T-cell (primary cell): ENCODE data around the gene SLC51B. TPM values are rescaled to one million over a fixed set of nuclear protein-coding genes. Genes with fewer than 3 reads are reported as not detected.

Source experiments
- ATAC-seq, 4 experiments: fragments of 200-7000 bp in 3 of 4; fragments of 150-1000 bp in 1 of 4; cut with Tn5 transposase; replicated peaks in 1 of 4; 1 replicate in 3 of 4; 2 replicates in 1 of 4; pipeline ENCODE4 v1.10.0; 2021; ENCODE audit warnings: moderate library complexity in 3 of 4, mild to moderate bottlenecking in 2 of 4, moderate number of reproducible peaks in 1 of 4
- CTCF ChIA-PET, 2 donors: fragments of 300-600 bp; sonication (Branson Sonifier 250); formaldehyde crosslinking; loops; one replicate each; lab custom pipeline; 2022; ENCODE audit warnings: antibody characterized with exemption in 2 of 2; lab: Charles Lee
- POLR2A ChIA-PET, 2 donors: fragments of 300-600 bp; sonication (Branson Sonifier 250); formaldehyde crosslinking; loops; one replicate each; lab custom pipeline; 2022; ENCODE audit warnings: antibody characterized with exemption in 2 of 2; lab: Charles Lee
- DNase-seq, 35 experiments: peaks; one replicate each; pipeline versions ENCODE4 v3.0.0 to v3.0.0-alpha.2; 2013 to 2023
- H3K27ac ChIP-seq: one replicate; pipeline ENCODE4 v1.5.1; 2013; ENCODE audit warnings: low read length
- H3K27me3 ChIP-seq, 2 experiments: replicated peaks in 1 of 2; 1 replicate in 1 of 2; 2 replicates in 1 of 2; pipeline versions ENCODE4 v1.6.1 to v1.7.0; 2013; ENCODE audit warnings: low read length in 1 of 2, mixed read lengths in 1 of 2; ENCODE audit not compliant: control insufficient read depth in 2 of 2, insufficient read depth in 2 of 2; ENCODE audit errors: extremely low read depth in 1 of 2
- H3K36me3 ChIP-seq, 2 donors: 1 replicate in 1 of 2; 2 replicates in 1 of 2; pipeline versions ENCODE4 v1.6.1 to v1.7.0; 2013; ENCODE audit warnings: low read length in 1 of 2; ENCODE audit not compliant: control insufficient read depth in 2 of 2, insufficient read depth in 1 of 2; ENCODE audit errors: extremely low read depth in 1 of 2
- H3K4me1 ChIP-seq, 2 experiments: 1 replicate in 1 of 2; 2 replicates in 1 of 2; pipeline versions ENCODE4 v1.6.1 to v1.7.0; 2013; ENCODE audit warnings: low read length in 2 of 2, mixed read lengths in 1 of 2; ENCODE audit not compliant: insufficient read depth in 2 of 2, control insufficient read depth in 1 of 2; ENCODE audit errors: extremely low read depth in 1 of 2
- H3K4me3 ChIP-seq, 2 donors: 1 replicate in 1 of 2; 2 replicates in 1 of 2; pipeline versions ENCODE4 v1.5.1 to v1.7.0; 2013; ENCODE audit warnings: mild to moderate bottlenecking in 2 of 2, low read length in 1 of 2, moderate library complexity in 1 of 2; ENCODE audit not compliant: control insufficient read depth in 1 of 2; ENCODE audit errors: extremely low read depth in 1 of 2
- H3K9me3 ChIP-seq: 2 replicates; pipeline ENCODE4 v1.7.0; 2013
- H3K27ac Mint-ChIP-seq, 2 donors: one replicate each; pipeline ENCODE4 v1.8.0; 2020 to 2021; ENCODE audit warnings: mild to moderate bottlenecking in 2 of 2, mixed read lengths in 2 of 2
- H3K27me3 Mint-ChIP-seq, 2 donors: one replicate each; pipeline ENCODE4 v1.8.0; 2021 to 2022; ENCODE audit warnings: mixed read lengths in 2 of 2
- H3K36me3 Mint-ChIP-seq: one replicate; pipeline ENCODE4 v1.8.0; 2021; ENCODE audit warnings: mixed read lengths
- H3K4me1 Mint-ChIP-seq, 3 donors: one replicate each; pipeline ENCODE4 v1.8.0; 2020 to 2022; ENCODE audit warnings: mixed read lengths in 3 of 3, mild to moderate bottlenecking in 1 of 3
- H3K4me3 Mint-ChIP-seq, 3 donors: one replicate each; pipeline ENCODE4 v1.8.0; 2020 to 2022; ENCODE audit warnings: mild to moderate bottlenecking in 3 of 3, mixed read lengths in 3 of 3, moderate library complexity in 3 of 3
- H3K9me3 Mint-ChIP-seq, 3 donors: one replicate each; pipeline ENCODE4 v1.8.0; 2020 to 2022; ENCODE audit warnings: mixed read lengths in 3 of 3
- WGBS: methylation state at CpG from one replicate; pipeline ENCODE4 v1.1.5; 2013; ENCODE audit warnings: missing lambda C conversion rate; ENCODE audit not compliant: insufficient coverage; 5-methylcytosine and 5-hydroxymethylcytosine counted together
- total RNA-seq, 35 experiments: library from RNA in 6 of 35; stranded (reverse) in 6 of 35; fragments of 120-200 nt in 1 of 35; gene quantifications; one replicate each; pipeline versions ENCODE4 v1.2.1 to v1.2.4 and lab custom pipeline; 2013 to 2026

Gene SLC51B
- total RNA-seq, 5 donors from 2014 or later (not counting 1 experiment from before 2014, with no cell fraction given) = not detected

DNA sequence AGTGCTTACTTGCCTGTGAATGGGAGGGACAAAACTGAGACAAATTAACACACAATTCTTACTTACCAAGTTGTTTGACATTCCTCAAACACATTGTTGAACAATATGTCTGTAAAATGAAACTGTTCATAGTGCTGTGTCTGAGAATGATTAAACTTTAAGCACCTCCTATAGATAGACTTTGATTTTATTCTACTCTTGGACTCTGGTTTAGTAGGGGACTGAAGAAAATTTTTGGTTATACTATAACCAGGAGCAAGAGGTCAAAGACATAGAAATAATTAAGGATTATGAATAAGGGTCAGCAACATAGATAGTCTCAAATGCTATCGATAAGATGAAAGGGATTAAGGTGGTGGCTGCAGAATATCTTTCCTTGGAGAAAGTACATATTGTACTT, 7.9 kb upstream of the SLC51B start:
- H3K36me3 ChIP-seq = no peaks in the 10 kb centered on the region
- Mint-ChIP-seq H3K9me3 (no peaks in the 10 kb centered on the region), H3K36me3 (no peaks in the 10 kb centered on the region), H3K27ac (no peak overlapping the region), H3K4me3 (no peak overlapping the region), H3K4me1 (peaks cover 8 to 12% (median 9%) of the 10 kb centered on the region in 3 donors), H3K27me3 (peaks cover 2 to 6% of the 10 kb centered on the region in 2 donors)
- CTCF ChIA-PET = no interaction called here
- no peak overlapping the region for H3K27ac ChIP-seq
- H3K4me1 ChIP-seq = peaks cover 2 to 7% of the 10 kb centered on the region in 2 experiments
- H3K27me3 ChIP-seq = peaks cover 2 to 10% of the 10 kb centered on the region in 2 experiments
- ATAC-seq = no peak
- POLR2A ChIA-PET = no interaction called here
- no peak overlapping the region for H3K4me3 ChIP-seq
- no CpG with 5 or more reads among the region's 1 CpG for WGBS
- H3K9me3 ChIP-seq = no peaks in the 10 kb centered on the region
- no peak for DNase-seq

DNA sequence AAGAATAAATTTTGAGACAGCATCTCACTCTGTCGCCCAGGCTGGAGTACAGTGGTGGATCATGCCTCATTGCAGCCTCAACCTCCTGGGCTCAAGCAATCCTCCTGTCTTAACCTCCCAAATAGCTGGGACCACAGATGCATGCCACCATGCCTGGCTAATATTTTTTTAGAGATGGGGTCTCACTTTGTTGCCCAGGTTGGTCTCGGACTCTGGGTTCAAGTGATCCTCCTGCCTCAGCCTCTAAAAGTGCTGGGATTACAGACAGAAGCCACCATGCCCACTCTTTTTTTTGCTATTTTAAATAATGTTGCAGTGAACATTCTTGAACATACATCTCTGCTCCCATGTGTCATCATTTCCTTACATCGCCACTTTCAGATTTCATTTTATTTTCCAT, 6.8 kb upstream of the SLC51B start:
- DNase-seq (no peak), ATAC-seq (no peak)
- Mint-ChIP-seq H3K36me3 (no peaks in the 10 kb centered on the region), H3K9me3 (no peaks in the 10 kb centered on the region), H3K4me3 (no peak overlapping the region), H3K4me1 (peaks cover 4 to 6% (median 5%) of the 10 kb centered on the region in 3 donors), H3K27me3 (peaks cover 0 to 3% of the 10 kb centered on the region in 2 donors), H3K27ac (no peak overlapping the region)
- H3K27ac ChIP-seq = no peak overlapping the region
- peaks cover 0 to 5% of the 10 kb centered on the region in 2 experiments for H3K27me3 ChIP-seq
- CTCF ChIA-PET = no interaction called here
- 94% methylated on average over 2 of the region's 3 CpGs for WGBS
- no peak overlapping the region for H3K4me3 ChIP-seq
- peaks cover 2 to 3% of the 10 kb centered on the region in 2 experiments for H3K4me1 ChIP-seq
- no peaks in the 10 kb centered on the region for H3K9me3 ChIP-seq
- H3K36me3 ChIP-seq = no peaks in the 10 kb centered on the region
- POLR2A ChIA-PET = no interaction called here

DNA sequence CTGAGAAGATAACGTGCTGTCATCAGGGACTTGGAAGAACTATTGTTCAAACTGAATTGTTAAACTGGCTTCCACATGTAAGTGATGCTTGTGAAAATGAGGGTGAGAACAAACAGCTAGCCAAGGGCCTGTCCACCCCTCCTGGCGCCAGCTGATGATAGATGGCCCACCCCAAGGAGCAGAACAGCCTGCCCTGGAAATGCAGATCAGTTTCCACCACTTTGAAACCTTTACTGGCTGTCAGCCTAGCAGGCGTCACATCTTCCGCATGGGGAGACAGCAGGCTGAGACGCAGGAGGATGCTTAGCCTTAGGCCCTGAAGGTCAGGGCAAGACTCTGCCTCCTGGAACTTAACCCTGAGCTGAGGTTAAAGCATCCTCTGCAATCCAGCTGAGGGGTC, 6.4 kb upstream of the SLC51B start:
- ChIA-PET POLR2A (no interaction called here), CTCF (no interaction called here)
- Mint-ChIP-seq H3K9me3 (no peaks in the 10 kb centered on the region), H3K36me3 (no peaks in the 10 kb centered on the region), H3K27ac (no peak overlapping the region), H3K27me3 (peaks cover 0 to 3% of the 10 kb centered on the region in 2 donors), H3K4me1 (peaks cover under 1 to 2% (median 1%) of the 10 kb centered on the region in 3 donors), H3K4me3 (no peak overlapping the region)
- ATAC-seq (no peak), DNase-seq (no peak)
- no peaks in the 10 kb centered on the region for H3K36me3 ChIP-seq
- H3K4me3 ChIP-seq = no peak overlapping the region
- no peaks in the 10 kb centered on the region for H3K9me3 ChIP-seq
- 67% methylated on average over 5 of the region's 5 CpGs for WGBS
- H3K27ac ChIP-seq = no peak overlapping the region
- no peaks in the 10 kb centered on the region for H3K4me1 ChIP-seq
- H3K27me3 ChIP-seq = peaks cover 0 to 5% of the 10 kb centered on the region in 2 experiments

DNA sequence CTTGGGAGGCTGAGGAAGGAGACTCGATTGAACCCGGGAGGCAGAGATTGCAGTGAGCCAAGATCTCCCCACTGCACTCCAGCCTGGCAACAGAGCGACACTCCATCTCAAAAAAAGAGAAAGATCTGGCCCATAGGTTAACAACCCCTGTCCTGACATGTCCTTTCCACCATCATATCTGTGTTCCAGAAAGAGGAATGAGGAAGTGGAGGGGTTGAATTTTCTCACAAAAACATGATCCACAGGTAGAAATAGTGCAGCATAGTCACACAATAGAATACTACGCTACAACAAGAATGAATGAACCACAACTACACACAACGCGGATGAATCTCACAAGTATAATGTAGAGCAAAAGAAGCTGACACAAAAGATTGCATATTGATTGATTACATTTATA, 4.7 kb upstream of the SLC51B start:
- DNase-seq = no peak
- H3K4me3 ChIP-seq = no peak overlapping the region
- WGBS = 80% methylated on average over 2 of the region's 6 CpGs
- no peak overlapping the region for H3K27ac Mint-ChIP-seq
- H3K4me1 ChIP-seq = no peaks in the 10 kb centered on the region
- no peak for ATAC-seq
- no peak overlapping the region for H3K27ac ChIP-seq
- no peaks in the 10 kb centered on the region for H3K4me1 Mint-ChIP-seq
- H3K27me3 ChIP-seq = peaks cover 0 to 8% of the 10 kb centered on the region in 2 experiments
- POLR2A ChIA-PET = no interaction called here
- H3K4me3 Mint-ChIP-seq = no peak overlapping the region
- peaks cover 2 to 3% of the 10 kb centered on the region in 2 donors for H3K27me3 Mint-ChIP-seq
- H3K36me3 ChIP-seq = no peaks in the 10 kb centered on the region
- H3K9me3 ChIP-seq = no peaks in the 10 kb centered on the region
- H3K36me3 Mint-ChIP-seq = no peaks in the 10 kb centered on the region
- CTCF ChIA-PET = interaction anchor here in 1 of 2 donors (0.6 kb wide), 1 partner anchor 22 kb away, joined by 3 read pairs; no protein-coding TSS in a partner anchor
- H3K9me3 Mint-ChIP-seq = no peaks in the 10 kb centered on the region

DNA sequence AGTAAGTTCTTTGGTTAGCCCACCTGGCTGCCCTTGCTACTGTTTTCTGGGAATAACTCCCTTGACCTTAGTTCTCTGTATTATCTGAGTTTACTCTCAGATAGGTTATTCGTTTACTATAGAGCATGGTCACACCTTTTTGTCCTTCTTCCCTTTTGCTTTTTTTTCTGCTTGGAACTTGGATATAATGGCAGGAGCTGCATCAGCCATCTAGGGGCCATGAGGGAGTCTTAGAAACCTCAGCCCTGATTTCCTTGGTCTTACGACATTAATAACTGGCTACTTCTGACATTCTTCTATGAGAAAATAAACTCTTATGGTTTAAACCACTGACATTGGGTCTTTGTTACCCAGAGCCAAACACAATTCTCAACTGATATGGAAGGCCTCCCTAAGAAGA, 3.4 kb upstream of the SLC51B start:
- peaks cover 3% of the 10 kb centered on the region in 2 donors for H3K27me3 Mint-ChIP-seq
- H3K36me3 ChIP-seq = no peaks in the 10 kb centered on the region
- no peak overlapping the region for H3K4me3 Mint-ChIP-seq
- H3K4me3 ChIP-seq = no peak overlapping the region
- H3K36me3 Mint-ChIP-seq = no peaks in the 10 kb centered on the region
- H3K27me3 ChIP-seq = peaks cover 0 to 12% of the 10 kb centered on the region in 2 experiments
- H3K9me3 Mint-ChIP-seq = no peaks in the 10 kb centered on the region
- POLR2A ChIA-PET = no interaction called here
- H3K4me1 ChIP-seq = no peaks in the 10 kb centered on the region
- H3K4me1 Mint-ChIP-seq = no peaks in the 10 kb centered on the region
- ATAC-seq = no peak
- DNase-seq = no peak
- WGBS = no CpG with 5 or more reads among the region's 2 CpGs
- CTCF ChIA-PET = interaction anchor here in 1 of 2 donors (0.5 kb wide), 1 partner anchor 30 kb away, joined by 4 read pairs; no protein-coding TSS in a partner anchor
- no peaks in the 10 kb centered on the region for H3K9me3 ChIP-seq
- no peak overlapping the region for H3K27ac ChIP-seq
- H3K27ac Mint-ChIP-seq = no peak overlapping the region

DNA sequence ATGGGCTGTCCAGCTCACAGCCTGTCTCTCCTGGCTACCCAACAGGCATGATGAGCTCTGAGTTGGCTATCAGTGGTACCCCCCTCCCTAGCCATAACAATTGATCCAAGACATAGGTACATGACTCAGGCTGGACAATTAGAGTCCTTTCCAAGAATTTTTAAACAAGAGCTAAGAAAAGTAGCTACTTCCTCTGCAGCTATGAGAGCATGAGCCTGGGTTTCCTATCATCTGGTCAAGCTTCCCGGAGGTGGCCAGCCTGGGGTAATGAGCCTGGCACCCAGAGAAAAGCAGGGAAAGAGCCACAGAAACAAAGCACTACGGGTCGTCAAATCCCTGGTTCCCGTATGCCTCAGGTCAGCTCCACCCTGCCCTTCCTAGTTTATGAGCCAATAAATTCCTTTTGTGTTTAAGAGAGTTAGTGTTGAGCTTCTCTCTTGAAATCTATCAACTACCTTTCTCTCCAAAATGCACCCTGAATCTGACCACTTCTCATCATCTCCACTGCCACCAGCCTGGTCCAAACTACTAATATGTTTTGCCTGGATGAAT, 2.3 kb upstream of the SLC51B start:
- H3K36me3 ChIP-seq = no peaks in the 10 kb centered on the region
- H3K27ac ChIP-seq = no peak overlapping the region
- ChIA-PET POLR2A (no interaction called here), CTCF (no interaction called here)
- H3K27me3 ChIP-seq = peaks cover 0 to 12% of the 10 kb centered on the region in 2 experiments
- H3K4me1 Mint-ChIP-seq = no peaks in the 10 kb centered on the region
- DNase-seq (no peak), ATAC-seq (no peak)
- H3K4me3 Mint-ChIP-seq = no peak overlapping the region
- no peaks in the 10 kb centered on the region for H3K9me3 Mint-ChIP-seq
- H3K27me3 Mint-ChIP-seq = peaks cover 3% of the 10 kb centered on the region in 2 donors
- H3K9me3 ChIP-seq = no peaks in the 10 kb centered on the region
- no peaks in the 10 kb centered on the region for H3K4me1 ChIP-seq
- no peak overlapping the region for H3K4me3 ChIP-seq
- H3K27ac Mint-ChIP-seq = no peak overlapping the region
- H3K36me3 Mint-ChIP-seq = no peaks in the 10 kb centered on the region
- 100% methylated on average over 1 of the region's 4 CpGs for WGBS
